NB4 (cell line): ENCODE results near the gene ZNF202.
A peak's percentile ranks its signal among the peaks of the same experiment; 100 is the strongest.

Source experiments
- DNase-seq: peaks from one replicate; pipeline ENCODE4 v3.0.0; 2010; ENCODE audit warnings: low read depth
- H3K4me3 ChIP-seq: one replicate; pipeline ENCODE4 v1.5.1; 2011; ENCODE audit warnings: mild to moderate bottlenecking, low read depth, low read length, moderate library complexity
- MAX ChIP-seq: IDR thresholded peaks from 2 replicates; pipeline ENCODE4 v1.6.1; 2011; ENCODE audit warnings: low read depth, low read length
- MYC ChIP-seq: IDR thresholded peaks from 2 replicates; pipeline ENCODE4 v1.6.1; 2011; ENCODE audit warnings: low read depth, low read length
- POLR2A ChIP-seq: IDR thresholded peaks from 2 replicates; pipeline ENCODE4 v1.6.1; 2011; ENCODE audit warnings: mild to moderate bottlenecking; ENCODE audit not compliant: insufficient read length; ENCODE audit errors: extremely low read depth
- TF ChIP-seq, protein P1 (sequence below): IDR thresholded peaks from one replicate; pipeline ENCODE4 v1.5.1; 2012; ENCODE audit warnings: low read depth, low read length

ZNF202 gene

GRCh38 chr11:123741159-123742030 lies at the start of gene ZNF202:
TSS of gene ZNF202 (minus strand) at chr11:123741660. CDS start at chr11:123730888, 10,772 bp downstream.
- peak within 1 kb of the TSS; percentile 97 for H3K4me3 ChIP-seq
- TF ChIP-seq MYC = peak; percentile 98
- TF ChIP-seq, protein P1, sequence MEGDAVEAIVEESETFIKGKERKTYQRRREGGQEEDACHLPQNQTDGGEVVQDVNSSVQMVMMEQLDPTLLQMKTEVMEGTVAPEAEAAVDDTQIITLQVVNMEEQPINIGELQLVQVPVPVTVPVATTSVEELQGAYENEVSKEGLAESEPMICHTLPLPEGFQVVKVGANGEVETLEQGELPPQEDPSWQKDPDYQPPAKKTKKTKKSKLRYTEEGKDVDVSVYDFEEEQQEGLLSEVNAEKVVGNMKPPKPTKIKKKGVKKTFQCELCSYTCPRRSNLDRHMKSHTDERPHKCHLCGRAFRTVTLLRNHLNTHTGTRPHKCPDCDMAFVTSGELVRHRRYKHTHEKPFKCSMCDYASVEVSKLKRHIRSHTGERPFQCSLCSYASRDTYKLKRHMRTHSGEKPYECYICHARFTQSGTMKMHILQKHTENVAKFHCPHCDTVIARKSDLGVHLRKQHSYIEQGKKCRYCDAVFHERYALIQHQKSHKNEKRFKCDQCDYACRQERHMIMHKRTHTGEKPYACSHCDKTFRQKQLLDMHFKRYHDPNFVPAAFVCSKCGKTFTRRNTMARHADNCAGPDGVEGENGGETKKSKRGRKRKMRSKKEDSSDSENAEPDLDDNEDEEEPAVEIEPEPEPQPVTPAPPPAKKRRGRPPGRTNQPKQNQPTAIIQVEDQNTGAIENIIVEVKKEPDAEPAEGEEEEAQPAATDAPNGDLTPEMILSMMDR = no peak
- TF ChIP-seq MAX = peak; percentile 97
- peak; percentile 63 for TF ChIP-seq POLR2A
- DNase-seq = peak; percentile 95

DNA sequence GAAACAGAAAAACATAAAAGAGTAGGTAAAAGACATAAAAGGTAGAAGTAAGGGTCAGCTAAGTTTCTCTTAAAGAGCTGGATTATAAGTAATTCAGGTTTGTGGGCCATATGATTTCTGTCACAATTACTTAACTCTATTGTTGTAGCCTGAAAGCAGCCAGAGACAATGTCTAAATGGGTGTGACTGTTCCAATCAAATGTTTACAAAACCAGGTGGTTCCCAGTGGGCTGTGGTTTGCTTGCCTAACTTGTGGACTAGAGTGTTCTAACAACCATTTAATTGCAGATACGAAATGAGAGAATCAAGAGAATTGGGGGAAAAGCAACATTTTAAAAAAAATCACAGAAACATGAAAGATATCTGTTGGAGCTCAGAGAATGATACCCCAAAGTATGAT lies 42.1 kb upstream of the ZNF202 start:
- TF ChIP-seq MYC = no peak
- TF ChIP-seq, protein P1 = no peak
- no peak for TF ChIP-seq MAX
- TF ChIP-seq POLR2A = no peak
- no peak for DNase-seq
- no peak overlapping the region for H3K4me3 ChIP-seq

DNA sequence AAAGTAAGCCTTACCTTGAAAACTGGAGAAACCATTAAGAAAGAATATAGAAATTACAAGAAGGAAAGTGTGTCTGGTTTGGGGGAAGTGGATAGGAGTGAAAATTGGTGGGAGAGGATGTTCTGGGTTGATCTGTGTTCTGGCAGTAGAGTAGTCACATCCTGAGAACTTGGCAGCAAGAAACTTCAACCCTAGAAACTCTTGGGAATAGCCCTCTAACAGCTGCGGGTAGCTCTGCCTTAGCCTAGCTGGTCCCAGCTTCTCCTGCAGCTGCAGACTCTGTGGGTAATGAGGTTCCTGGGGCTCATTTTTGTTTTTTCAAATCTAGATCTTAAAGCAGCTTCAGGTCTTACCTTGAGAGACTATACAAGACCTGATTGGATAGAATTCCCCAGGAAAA lies 37.1 kb upstream of the ZNF202 start:
- DNase-seq = no peak
- no peak overlapping the region for H3K4me3 ChIP-seq
- TF ChIP-seq MAX (no peak), MYC (no peak), POLR2A (no peak)
- TF ChIP-seq, protein P1 = no peak

DNA sequence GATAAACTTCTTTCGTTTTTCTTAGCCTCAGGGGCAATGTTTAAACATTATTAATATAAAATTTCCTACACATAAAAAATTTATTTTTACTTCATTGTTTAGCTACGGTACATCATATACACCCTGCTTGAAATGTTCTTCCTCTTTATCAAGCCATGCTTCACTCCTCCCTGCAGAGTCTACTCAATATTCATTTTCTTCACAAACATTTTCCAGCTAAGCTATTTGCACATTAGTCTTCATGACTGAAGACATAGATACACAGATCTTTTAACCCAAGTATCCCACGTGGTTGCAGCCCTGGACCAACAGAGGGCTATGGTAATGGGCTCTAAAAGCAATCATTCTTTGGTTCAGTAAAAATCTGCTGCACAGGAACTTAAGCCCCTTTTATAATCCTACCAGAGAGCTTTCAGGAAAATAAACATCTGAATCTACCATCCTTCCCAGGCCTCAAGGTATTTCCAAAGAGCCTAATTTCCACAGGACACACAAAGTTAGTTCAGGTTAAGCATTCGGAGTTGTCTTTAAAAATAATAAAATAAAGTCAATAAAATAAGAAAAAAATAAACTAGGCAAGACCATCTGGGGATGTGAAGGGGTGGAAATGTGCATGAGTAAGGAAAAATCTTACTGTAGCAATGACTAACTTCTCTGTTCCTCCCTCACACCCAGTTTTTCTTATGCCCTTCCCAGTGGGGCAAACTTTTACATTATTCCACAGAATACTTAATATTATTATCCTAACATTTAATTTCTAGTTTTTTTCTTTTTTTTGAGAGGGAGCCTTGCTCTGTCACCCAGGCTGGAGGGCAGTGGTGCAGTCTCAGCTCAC lies 34.5 kb upstream of the ZNF202 start:
- no peak for DNase-seq
- no peak for TF ChIP-seq POLR2A
- no peak for TF ChIP-seq MAX
- TF ChIP-seq, protein P1 = no peak
- no peak for TF ChIP-seq MYC
- H3K4me3 ChIP-seq = no peak overlapping the region

- TF ChIP-seq, protein P1 = no peak
- TF ChIP-seq MAX = no peak
- DNase-seq = no peak
- H3K4me3 ChIP-seq = no peak overlapping the region
Observed at GRCh38 chr11:123775289-123775688, 33.8 kb upstream of the ZNF202 start.
